Measurements from ENCODE around the gene PDCD1.
A peak's percentile ranks its signal among the peaks of the same experiment; 100 is the strongest.

DNA sequence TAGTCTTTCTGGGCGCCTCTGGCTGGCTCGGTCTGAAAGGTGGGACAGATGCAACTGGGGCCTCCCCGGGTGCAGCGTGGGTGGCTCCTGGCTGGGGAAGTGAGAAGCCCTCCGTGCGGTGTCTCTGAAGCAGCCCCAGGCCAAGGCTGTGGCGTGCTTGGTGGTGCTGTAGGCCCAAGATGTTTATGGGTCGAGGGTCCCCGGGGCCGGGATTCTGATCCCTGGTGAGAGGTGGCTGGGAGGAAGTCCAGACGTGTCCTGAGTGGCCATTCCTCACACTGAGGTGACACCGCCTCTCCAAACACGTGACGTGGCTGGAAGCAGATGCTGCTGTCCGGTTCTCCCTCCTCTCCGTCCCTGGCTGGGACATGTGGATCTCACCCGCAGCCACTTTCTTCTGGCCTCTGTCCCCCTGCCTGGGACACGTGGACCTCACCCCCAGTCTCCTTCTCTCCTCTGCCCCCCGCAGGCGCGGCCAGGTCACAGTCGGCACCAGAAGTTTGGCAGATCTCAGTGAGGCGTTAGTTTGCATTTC, 23.5 kb upstream of the PDCD1 start:
- TF ChIP-seq CTCF (IDR thresholded peaks at IDR 0.05; ENCODE audit: borderline replicate concordance, extremely low read depth, low read length, poor library complexity, severe bottlenecking), result peak; percentile 62
- no peak for TF ChIP-seq EZH2 (IDR thresholded peaks at IDR 0.05; ENCODE audit: borderline replicate concordance, low read depth, low read length, severe bottlenecking)
